Vagina (tissue), 2 donors: ENCODE results near the gene MRPS15.

Source experiments
- CTCF ChIP-seq, 3 experiments: fragments of 450-650 bp in 2 of 3; fragments of 200-600 bp in 1 of 3; sonication (generic) in 1 of 3; IDR thresholded peaks; one replicate each; pipeline ENCODE4 v1.5.1; 2017 to 2019; ENCODE audit warnings: antibody characterized with exemption in 3 of 3, mild to moderate bottlenecking in 2 of 3, moderate library complexity in 2 of 3
- POLR2A ChIP-seq, 2 donors: fragments of 450-650 bp; IDR thresholded peaks; one replicate each; pipeline ENCODE4 v1.6.1; 2017; ENCODE audit warnings: antibody characterized with exemption in 2 of 2, mild to moderate bottlenecking in 2 of 2, moderate library complexity in 2 of 2
- POLR2AphosphoS5 ChIP-seq, 2 donors: sonication (generic); formaldehyde crosslinking; IDR thresholded peaks; one replicate each; pipeline ENCODE4 v1.9.0; 2017; ENCODE audit warnings: antibody characterized with exemption in 2 of 2, mild to moderate bottlenecking in 2 of 2, low read depth in 1 of 2; ENCODE audit not compliant: insufficient read depth in 1 of 2

GRCh38 chr1:36481771-36482723 lies 17.9 kb upstream of the MRPS15 start:
- no peak for TF ChIP-seq CTCF (IDR thresholded peaks at IDR 0.05)
- no peak for TF ChIP-seq POLR2A (IDR thresholded peaks at IDR 0.05)
- TF ChIP-seq POLR2AphosphoS5 (IDR thresholded peaks at IDR 0.05; ENCODE audit: insufficient read depth in 1 of 2, low read depth in 1 of 2), result no peak
